GM04504 (cell line): ENCODE results near the gene KIAA1614.
"Not testable (repeated sequence)": the region's sequence is repeated elsewhere in the genome, so short reads cannot be mapped to it uniquely, and the experiment has no call there.

Experiments
- DNase-seq: peaks from one replicate; pipeline ENCODE4 v3.0.0-alpha.2; 2012; ENCODE audit warnings: low read depth

Gene KIAA1614

GRCh38 chr1:180961622-180962021 lies 48.9 kb downstream of the KIAA1614 start:
- no peak for DNase-seq

- no peak for DNase-seq
Measured at GRCh38 chr1:180962178-180962577, 49.5 kb downstream of the KIAA1614 start.

- no peak for DNase-seq
Measured at GRCh38 chr1:180964056-180964455, 51.4 kb downstream of the KIAA1614 start.

GRCh38 chr1:180964595-180964994 lies 51.9 kb downstream of the KIAA1614 start:
- no peak for DNase-seq

GRCh38 chr1:180966312-180966711 lies 53.6 kb downstream of the KIAA1614 start:
- no peak for DNase-seq

GRCh38 chr1:180966744-180967536 lies 54.2 kb downstream of the KIAA1614 start:
- no peak for DNase-seq

- DNase-seq = no peak
Measured at GRCh38 chr1:180967558-180967957, 54.9 kb downstream of the KIAA1614 start.

GRCh38 chr1:180968834-180969233 lies 56.1 kb downstream of the KIAA1614 start:
- not testable (repeated sequence) for DNase-seq

GRCh38 chr1:180969434-180969833 lies 56.7 kb downstream of the KIAA1614 start:
- no peak for DNase-seq

GRCh38 chr1:180970333-180971079 lies 57.8 kb downstream of the KIAA1614 start:
- no peak for DNase-seq

GRCh38 chr1:180971273-180971997 lies 58.7 kb downstream of the KIAA1614 start:
- no peak for DNase-seq

- no peak for DNase-seq
Measured at GRCh38 chr1:180973369-180973768, 60.7 kb downstream of the KIAA1614 start.

- DNase-seq = no peak
Measured at GRCh38 chr1:180974236-180974635, 61.5 kb downstream of the KIAA1614 start.

GRCh38 chr1:180975551-180975950 lies 62.9 kb downstream of the KIAA1614 start:
- no peak for DNase-seq

- no peak for DNase-seq
Measured at GRCh38 chr1:180976191-180976590, 63.5 kb downstream of the KIAA1614 start.

- DNase-seq = no peak
Measured at GRCh38 chr1:180976732-180977357, 64.1 kb downstream of the KIAA1614 start.

GRCh38 chr1:180981596-180982387 lies 69.1 kb downstream of the KIAA1614 start:
- DNase-seq = no peak

GRCh38 chr1:180982422-180982821 lies 69.7 kb downstream of the KIAA1614 start:
- no peak for DNase-seq

GRCh38 chr1:180988253-180988752 lies 75.6 kb downstream of the KIAA1614 start:
- no peak for DNase-seq

GRCh38 chr1:180994262-180994661 lies 81.6 kb downstream of the KIAA1614 start:
- no peak for DNase-seq

GRCh38 chr1:180997843-180998504 lies 85.3 kb downstream of the KIAA1614 start:
- no peak for DNase-seq
